GM18909 (cell line): Measurements from ENCODE around the gene PREX1.

Experiments used
- ATAC-seq: cut with Tn5 transposase; IDR thresholded peaks from one replicate; pipeline ENCODE4 v1.9.1; 2021; ENCODE audit warnings: mild to moderate bottlenecking; ENCODE audit not compliant: unreplicated experiment, poor library complexity

Gene PREX1

GRCh38 chr20:48629960-48630315 is 197.9 kb downstream of the PREX1 start:
- no peak for ATAC-seq

- ATAC-seq: no peak
Observed at GRCh38 chr20:48629069-48629959, 198.5 kb downstream of the PREX1 start.

DNA sequence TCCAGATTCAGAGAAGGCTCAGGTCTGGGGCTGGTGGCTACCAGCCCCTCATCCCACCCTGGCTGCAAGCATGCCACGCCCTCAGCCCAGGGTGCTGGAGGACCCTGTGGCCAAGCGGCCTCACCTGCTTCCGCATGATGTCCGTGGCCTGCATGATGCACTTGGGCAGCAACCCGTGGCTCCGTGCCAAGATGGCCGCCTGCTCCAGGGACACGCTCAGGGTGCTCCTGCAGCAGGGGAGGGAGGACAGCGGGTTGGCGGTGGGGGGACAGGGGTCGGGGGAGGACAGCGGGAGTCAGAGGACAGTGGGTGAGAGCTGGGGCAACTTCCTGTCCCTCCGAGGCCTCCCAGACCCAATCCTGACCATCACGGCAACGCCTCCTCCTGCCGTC is 200.1 kb downstream of the PREX1 start:
- no peak for ATAC-seq

DNA sequence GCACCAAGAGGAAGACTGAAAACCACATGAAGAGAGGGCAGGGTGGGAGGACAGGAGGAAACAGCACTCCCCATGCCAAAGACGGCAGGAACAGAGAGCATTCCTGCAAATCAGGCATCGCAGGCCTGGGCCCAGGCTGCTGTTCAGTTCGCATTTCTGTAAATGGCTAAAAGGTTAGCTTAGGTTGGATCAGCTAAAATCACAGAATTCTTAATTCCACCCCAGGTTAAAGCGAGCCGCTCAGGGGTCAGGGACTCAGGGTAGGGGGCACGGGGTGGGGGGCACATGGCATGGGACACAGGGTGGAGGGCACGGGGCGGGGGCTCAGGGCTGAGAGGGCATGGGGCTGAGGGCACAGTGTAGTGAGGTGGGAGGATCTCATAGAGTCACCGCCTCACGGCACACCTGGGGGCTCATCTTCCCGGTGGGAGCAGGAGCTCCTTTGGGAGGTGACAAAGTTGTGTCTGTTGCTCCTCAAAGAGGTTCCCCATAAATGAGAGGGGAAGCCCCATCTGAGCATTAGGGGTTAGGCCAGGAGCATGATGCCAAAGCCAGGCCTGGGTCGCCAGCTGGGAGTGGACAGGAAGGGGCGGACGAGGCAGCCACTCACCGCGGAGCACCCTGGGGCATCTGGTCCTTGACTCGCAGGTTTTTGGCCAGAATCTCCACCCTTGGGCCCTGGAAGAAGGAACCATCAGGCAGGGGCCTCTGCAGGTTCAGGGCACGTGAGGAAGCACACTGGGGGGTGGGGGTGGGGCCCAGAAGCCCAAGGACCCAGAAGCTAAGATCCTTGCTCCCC is 200.7 kb downstream of the PREX1 start:
- no peak for ATAC-seq

- no peak for ATAC-seq
Observed at GRCh38 chr20:48626226-48626937, 201.4 kb downstream of the PREX1 start.

- ATAC-seq: no peak
Observed at GRCh38 chr20:48625136-48625900, 202.5 kb downstream of the PREX1 start.

DNA sequence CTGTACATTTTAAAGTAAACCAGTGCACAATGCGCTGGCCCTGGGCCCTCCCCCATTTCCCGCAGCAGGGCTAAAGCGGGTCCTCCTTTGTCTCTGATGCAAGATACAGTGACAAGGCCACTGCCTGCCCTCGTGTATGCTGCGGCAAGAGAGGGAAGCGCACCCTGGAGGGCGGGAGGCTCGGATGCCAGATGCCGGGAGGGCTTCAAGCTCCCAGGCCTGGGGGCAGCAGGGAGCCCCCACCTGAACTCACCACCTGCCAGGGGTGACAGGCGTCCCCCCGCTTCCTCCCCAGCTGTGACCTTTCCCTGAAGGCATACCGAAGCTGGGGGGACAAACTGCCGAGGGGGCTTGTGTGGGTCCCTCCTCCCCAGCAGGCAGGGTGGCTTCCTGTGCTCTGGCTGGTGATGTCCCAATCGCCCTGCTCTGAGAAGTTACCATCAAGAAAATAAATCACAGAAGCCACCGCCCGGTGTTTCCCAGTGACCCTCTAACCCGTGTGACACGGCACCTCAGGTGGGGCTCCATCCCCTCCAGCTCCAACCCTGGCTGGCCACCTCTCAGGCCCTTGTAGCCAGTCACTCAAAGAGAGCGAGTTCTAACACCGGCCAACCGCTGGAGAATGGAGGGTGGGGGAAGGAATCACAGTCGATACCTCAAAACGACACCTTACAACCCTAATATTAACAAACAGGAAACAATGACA is 203.3 kb downstream of the PREX1 start:
- ATAC-seq: no peak

DNA sequence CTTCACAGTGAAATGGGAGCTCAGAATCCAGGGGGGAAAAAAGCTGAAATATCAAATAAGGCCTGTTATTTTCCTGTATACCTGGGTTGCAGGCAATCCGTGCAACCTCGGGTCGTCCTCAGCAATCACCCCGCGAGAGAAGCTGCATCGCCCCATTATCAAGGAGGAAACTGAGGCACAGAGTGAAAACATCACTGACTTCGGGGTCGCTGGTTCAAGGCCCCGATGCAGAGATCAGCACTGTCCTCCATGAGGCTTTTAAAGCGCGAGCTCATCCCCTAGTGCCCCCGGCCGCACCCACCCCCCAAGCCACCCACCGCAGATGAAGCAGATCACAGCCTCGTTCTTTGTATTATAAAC is 203.9 kb downstream of the PREX1 start:
- ATAC-seq: no peak

GRCh38 chr20:48623176-48623905 is 204.5 kb downstream of the PREX1 start:
- no peak for ATAC-seq

GRCh38 chr20:48622421-48622820 is 205.4 kb downstream of the PREX1 start:
- no peak for ATAC-seq

DNA sequence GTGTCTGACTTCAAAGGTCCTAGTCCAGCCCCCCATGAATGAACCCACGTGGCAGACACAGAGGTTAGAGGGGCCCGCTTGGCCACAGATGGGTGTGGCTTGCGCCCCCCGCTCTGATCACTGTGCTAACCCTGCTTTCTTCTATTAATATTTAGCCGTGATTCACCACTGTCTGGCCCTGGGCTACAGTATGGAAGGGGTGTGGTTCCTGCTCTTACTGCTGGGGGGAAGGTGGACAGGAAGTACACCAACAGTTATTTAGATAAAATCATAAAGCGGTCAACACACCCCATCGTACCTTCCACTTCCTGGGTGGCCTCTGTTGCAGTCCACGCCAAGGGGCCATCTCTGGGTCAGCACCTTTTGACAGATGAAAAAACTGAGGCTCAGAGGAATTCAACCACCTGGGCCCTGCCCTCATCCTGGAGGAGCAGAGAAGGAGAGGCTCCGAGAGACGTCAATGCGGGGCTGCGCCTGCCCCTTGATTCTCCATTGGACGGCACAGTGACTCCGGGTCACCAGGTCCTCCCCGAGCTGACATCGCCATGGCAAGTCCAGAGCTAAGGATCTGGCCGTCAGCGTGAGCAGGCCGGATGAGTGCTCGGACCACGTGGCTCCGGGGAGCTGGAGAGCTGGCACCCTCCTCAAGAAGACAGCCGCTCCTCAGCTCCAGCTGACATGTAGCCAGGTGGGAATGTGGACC is 206.3 kb downstream of the PREX1 start:
- ATAC-seq: peak; percentile 23

DNA sequence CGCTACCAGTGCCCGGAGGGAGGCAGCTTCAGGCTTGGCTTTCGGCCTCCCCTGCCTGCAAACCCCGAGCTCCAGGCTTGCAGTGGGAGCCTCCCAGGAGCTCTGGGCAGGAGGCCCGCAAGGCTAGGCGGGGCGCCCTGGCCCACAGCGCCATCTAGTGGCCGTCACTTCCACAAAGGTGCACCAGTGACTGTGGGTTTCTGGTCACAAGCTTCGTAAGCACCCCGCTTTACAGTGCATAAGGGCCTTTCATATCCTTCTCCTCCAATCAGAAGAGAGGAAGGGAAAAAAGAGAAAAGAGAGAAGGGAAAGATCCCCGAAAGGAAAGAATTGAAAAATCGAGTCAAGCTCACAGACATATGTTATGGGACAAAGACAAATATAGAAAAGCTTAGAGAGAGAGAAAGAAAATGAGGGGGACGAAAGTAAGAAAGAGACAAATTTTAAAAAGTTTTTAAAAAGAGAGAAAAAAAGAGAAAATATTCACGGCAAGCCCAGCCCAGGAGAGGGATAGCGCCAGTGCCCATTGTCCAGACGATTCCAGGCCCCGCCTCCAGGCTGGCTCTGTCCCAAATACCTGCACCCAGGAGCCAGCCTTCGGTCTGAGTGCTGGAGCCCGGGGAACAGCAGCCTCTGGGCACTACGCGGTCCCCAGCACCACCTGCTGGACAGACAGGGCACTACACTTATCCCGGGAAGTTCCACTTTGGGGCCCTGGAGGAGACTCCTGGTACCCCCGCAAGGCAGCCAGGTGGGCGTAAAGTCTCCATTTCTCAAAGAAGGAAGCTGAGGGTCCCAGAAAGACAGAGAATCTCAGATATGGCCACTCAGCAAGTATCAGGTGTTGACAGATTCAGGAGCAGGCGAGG is 207.1 kb downstream of the PREX1 start:
- ATAC-seq: peak; percentile 60

GRCh38 chr20:48620154-48620506 is 207.7 kb downstream of the PREX1 start:
- ATAC-seq: no peak

DNA sequence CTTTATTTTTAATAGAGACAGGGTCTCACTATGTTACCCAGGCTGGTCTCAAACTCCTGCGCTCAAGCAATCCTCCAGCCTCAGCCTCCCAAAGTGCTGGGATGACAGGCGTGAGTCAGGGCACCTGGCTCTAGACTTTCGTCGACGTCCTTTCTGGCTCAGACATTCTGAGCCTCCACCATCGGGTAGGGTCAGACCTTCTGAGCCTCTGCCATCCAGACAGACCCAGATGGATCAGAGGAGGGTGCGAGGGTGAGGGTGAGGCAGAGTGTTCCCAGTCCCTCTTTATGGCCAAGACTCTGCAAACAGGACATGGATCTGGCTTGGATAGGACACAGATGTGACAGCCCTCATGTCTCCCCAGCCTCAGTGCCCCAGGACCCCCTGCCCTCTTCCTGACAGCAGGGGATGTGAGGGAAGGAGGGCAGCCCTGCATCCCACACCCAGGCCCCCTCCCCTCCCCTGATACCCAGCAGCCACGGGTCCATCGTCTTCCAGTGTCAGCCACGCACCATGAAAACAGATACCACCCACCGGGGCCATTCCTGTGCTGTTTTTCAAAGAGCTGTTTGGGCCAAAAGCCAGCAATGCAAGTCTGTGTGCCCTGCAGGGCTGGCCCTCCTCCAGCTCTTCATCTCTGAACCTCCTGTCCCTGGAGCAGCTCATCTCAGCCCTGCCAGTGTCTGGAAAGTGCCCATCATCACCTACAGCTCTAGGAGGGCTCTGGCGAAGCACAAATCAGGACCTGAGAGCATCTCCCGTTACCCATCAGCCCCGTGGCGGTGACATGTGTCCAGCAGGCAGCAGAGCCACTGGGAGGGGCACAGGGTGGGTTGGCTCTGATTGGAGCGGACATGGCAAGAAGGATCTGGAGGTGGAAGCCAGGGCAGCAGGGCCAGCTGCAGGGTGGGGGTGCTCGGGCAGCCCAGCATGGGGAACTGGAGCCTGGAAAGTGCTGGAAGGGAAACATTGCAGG is 208.4 kb downstream of the PREX1 start:
- no peak for ATAC-seq

- ATAC-seq: no peak
Observed at GRCh38 chr20:48618631-48619030, 209.2 kb downstream of the PREX1 start.

DNA sequence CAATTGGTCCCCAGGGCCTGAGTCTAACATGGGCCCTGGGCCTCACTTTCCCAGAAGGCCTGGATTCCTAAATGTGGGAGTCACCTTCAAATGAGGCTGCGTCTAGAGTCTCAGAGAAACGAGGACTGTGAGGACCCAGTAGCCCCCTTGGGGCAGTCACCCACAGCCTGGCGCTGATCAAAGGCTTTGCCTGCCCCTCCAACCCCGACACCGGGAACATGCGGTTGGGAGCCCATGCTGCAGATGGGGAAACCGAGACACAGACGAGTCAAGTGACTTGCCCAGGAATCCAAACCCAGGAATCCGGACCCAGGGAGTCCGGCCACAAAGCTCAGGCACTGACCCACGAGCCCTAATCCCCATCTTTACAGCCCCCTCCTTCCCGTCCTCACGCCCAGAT is 209.7 kb downstream of the PREX1 start:
- no peak for ATAC-seq
